Transverse colon (tissue), 3 donors: ENCODE measurements around the gene CSHL1.
"Not testable (repeated sequence)": the region's sequence is repeated elsewhere in the genome, so short reads cannot be mapped to it uniquely, and the experiment has no call there.

ENCODE experiments used
- CTCF ChIP-seq, 5 experiments: fragments of 200-600 bp in 3 of 5; fragments of 450-650 bp in 2 of 5; sonication (generic) in 3 of 5; IDR thresholded peaks; 1 replicate in 2 of 5; 2 replicates in 3 of 5; pipeline ENCODE4 v1.5.1; 2016 to 2017; ENCODE audit warnings: antibody characterized with exemption in 5 of 5, inconsistent platforms in 3 of 5, mild to moderate bottlenecking in 2 of 5, moderate library complexity in 1 of 5
- POLR2A ChIP-seq: fragments of 450-650 bp; IDR thresholded peaks from one replicate; pipeline ENCODE4 v1.6.1; 2016; ENCODE audit warnings: antibody characterized with exemption, mild to moderate bottlenecking, moderate library complexity

- TF ChIP-seq CTCF (IDR thresholded peaks at IDR 0.05); POLR2A: not testable (repeated sequence)
Observed at GRCh38 chr17:63918789-63919305, 7.8 kb upstream of the CSHL1 start, which contains the start of gene GH1.
